IMR-90 (cell line): ENCODE measurements around the gene PLXNB3.
"Not testable (repeated sequence)": the region's sequence is repeated elsewhere in the genome, so short reads cannot be mapped to it uniquely, and the experiment has no call there.

ENCODE experiments used
- CHD1 ChIP-seq: IDR thresholded peaks from 2 replicates; pipeline ENCODE4 v1.6.1; 2012; ENCODE audit warnings: low read depth, low read length, improper control_type of control experiment
- MXI1 ChIP-seq: IDR thresholded peaks from 2 replicates; pipeline ENCODE4 v1.6.1; 2012; ENCODE audit warnings: low read depth, mild to moderate bottlenecking, low read length, moderate library complexity, borderline replicate concordance
- POLR2A ChIP-seq: IDR thresholded peaks from 2 replicates; pipeline ENCODE4 v1.6.1; 2012; ENCODE audit warnings: mild to moderate bottlenecking, low read depth, low read length
- RAD21 ChIP-seq: IDR thresholded peaks from 2 replicates; pipeline ENCODE4 v1.6.1; 2012; ENCODE audit warnings: low read length, improper control_type of control experiment
- USF2 ChIP-seq: fragments of 150-350 bp; IDR thresholded peaks from 2 replicates; pipeline ENCODE4 v1.6.1; 2017; ENCODE audit warnings: mild to moderate bottlenecking, antibody characterized with exemption, low read length, low read depth
- TF ChIP-seq, protein P1 (sequence below): conservative IDR thresholded peaks from 2 replicates; pipeline ENCODE4 v1.5.1; 2012; ENCODE audit warnings: mild to moderate bottlenecking, low read depth, low read length, improper control_type of control experiment

GRCh38 chrX:153742111-153742510, 21.9 kb upstream of the PLXNB3 start:
- TF ChIP-seq POLR2A, USF2, RAD21, MXI1, CHD1: not testable (repeated sequence)
- TF ChIP-seq, protein P1, sequence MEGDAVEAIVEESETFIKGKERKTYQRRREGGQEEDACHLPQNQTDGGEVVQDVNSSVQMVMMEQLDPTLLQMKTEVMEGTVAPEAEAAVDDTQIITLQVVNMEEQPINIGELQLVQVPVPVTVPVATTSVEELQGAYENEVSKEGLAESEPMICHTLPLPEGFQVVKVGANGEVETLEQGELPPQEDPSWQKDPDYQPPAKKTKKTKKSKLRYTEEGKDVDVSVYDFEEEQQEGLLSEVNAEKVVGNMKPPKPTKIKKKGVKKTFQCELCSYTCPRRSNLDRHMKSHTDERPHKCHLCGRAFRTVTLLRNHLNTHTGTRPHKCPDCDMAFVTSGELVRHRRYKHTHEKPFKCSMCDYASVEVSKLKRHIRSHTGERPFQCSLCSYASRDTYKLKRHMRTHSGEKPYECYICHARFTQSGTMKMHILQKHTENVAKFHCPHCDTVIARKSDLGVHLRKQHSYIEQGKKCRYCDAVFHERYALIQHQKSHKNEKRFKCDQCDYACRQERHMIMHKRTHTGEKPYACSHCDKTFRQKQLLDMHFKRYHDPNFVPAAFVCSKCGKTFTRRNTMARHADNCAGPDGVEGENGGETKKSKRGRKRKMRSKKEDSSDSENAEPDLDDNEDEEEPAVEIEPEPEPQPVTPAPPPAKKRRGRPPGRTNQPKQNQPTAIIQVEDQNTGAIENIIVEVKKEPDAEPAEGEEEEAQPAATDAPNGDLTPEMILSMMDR = not testable (repeated sequence)
